ENCODE results near the gene LIX1.

GRCh38 chr5:97171703-97172102 is 29.3 kb upstream of the LIX1 start:
- TF ChIP-seq TAF1 (IDR thresholded peaks at IDR 0.05; ENCODE audit: borderline replicate concordance, low read depth, low read length), result no peak
- no peak for TF ChIP-seq POLR2A (IDR thresholded peaks at IDR 0.05; ENCODE audit: low read depth, low read length)

All from GM12892 (cell line).